Left colon (tissue), 2 donors: Measurements from ENCODE around the gene COTL1. TPM values are rescaled to one million over a fixed set of nuclear protein-coding genes. Genes with fewer than 3 reads are reported as not detected.
"Not testable (repeated sequence)": the region's sequence is repeated elsewhere in the genome, so short reads cannot be mapped to it uniquely, and the experiment has no call there.

Experiments used
- ATAC-seq: fragments of 200-7000 bp; cut with Tn5 transposase; one replicate; pipeline ENCODE4 v1.9.1; 2020; ENCODE audit warnings: mild to moderate bottlenecking, moderate library complexity
- DNase-seq, 2 donors: peaks; one replicate each; pipeline ENCODE4 v3.0.0-alpha.2; 2020
- intact Hi-C, 2 donors: fragments of 100-400 bp; cut with DNase I in 1 of 2; cut with micrococcal nuclease in 1 of 2; formaldehyde crosslinking; loops; one replicate each; pipeline versions ENCODE4 v1.11.2 to v1.14.0; 2022; cut with DNase I, micrococcal nuclease
- total RNA-seq, 2 donors: library from RNA; stranded (reverse); fragmentation: NEBNext Ultra II Directional; extraction: Animal tissue kit (Norgen Biotek cat#: 25700); gene quantifications; one replicate each; pipeline ENCODE4 v1.2.1, GENCODE V29; 2021
- donor health status: DM: no; HTN: no; CAD: no.
- donor health status: DM: yes; HTN: yes; CAD: no.

COTL1 gene
- total RNA-seq, 2 donors from 2014 or later = 51.8 to 71.0 TPM

DNA sequence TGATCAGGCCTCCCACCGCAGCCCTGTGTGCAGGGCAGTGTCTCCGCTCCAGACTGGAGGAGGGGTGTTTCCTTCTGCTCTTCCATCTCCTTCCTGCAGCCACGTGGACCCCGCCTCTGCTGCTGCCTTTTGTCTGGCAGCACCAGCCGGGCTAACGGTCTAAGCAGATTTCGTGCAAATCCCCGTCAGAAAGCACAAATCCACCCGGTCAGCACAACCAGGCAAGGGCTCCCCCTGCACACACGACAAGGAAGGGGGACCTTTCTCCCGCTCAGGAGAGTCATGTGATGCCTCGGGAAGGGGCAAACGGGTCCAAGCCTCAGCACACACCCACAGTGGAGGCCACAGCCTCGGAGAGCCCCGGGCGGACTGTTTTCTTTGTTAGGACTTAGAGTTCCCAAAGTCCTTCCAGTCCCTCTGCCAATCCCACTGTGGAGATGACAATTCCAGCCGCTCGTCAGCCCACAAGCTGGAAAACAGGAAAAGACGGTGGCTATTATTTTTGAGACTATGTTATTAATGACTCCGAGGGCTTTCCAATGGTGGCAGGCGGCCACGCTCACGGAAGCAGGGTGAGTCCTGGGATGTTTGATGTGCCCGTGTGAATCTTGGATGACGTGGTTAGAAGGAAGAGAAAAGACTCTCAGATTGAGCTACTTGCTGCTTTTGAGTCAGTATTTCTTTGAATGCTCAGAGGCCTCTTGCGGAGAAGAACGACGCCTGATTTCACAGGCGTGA lies 90.9 kb downstream of the COTL1 start:
- intact Hi-C loops = no loop called here
- ATAC-seq (no peak), DNase-seq (no peak)

DNA sequence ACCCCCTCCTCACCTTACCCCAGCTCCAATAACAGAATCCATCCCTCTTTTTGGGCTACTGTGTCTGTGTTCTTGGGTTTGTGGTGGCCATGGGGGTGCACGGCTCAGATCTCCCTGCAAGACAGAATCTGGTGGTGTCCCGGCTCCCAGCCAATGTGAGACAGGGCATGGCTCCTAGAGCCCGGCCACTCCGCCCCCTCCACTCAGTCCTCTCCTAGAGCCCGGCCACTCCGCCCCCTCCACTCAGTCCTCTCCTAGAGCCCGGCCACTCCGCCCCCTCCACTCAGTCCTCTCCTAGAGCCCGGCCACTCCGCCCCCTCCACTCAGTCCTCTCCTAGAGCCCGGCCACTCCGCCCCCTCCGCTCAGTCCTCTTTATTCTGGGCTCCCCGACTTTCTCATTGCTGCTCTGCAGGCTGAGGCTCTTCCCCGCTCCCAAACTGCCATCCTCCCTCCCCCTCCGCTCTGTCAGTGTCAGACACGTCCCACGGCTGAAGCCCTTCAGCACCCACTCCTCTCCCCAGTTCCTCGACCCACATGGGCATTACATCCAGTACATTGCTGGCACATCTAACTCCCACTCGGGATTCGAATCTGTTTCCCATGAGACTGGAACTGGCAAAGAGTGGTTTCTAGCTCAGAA lies 92.8 kb downstream of the COTL1 start:
- intact Hi-C loops = not testable (repeated sequence)

DNA sequence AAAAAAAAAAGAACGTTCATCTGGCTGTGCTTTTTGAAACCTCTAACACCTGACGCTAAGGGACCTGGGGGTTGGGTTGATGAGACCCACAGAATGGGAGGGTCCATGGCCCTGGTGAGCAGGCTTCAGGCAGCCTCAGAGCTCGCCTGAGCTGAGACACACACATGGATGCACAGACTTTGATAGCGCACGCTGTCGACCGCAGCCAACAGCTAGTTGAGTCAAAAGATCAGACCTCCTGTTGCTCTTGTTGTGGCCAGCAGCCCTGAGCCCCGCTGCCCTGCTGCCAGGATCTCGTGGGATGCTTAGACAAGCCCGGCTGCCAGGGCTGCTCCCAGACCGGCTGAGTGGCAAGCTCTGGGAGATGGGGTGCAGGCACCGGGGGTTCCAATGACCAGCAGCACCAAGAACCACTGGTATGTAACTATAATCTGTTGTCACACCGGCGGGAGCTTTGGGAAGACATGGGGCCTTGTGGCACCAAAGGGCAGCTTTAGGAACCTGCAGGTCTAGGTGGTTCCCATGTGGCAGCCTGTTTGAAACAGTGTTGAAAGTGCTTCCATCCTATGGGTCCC lies 93.4 kb downstream of the COTL1 start:
- DNase-seq (no peak), ATAC-seq (no peak)
- intact Hi-C loops = no loop called here

More for the DNA sequence above, 92.8 kb downstream of the COTL1 start:
- ATAC-seq, DNase-seq: not testable (repeated sequence)

DNA sequence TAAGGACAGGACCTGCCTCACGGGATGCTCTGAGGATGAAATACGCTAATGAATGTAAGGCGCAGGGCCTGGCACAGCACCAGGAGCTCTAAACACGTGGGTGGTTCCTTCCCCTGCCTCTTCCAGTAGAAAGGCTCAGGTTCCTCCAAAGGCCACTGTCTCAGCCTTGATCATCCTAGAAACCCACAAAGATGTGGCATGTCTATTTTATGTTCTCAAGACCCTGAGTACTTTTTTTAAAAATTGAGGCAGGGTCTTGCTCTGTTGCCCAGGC lies 96.4 kb downstream of the COTL1 start:
- no peak for DNase-seq
- intact Hi-C loops = no loop called here
- ATAC-seq = no peak

- ATAC-seq = peak; percentile 54
- intact Hi-C loops = no loop called here
These were observed 97.0 kb downstream of the COTL1 start for GRCh38 chr16:84520725-84521496.

DNA sequence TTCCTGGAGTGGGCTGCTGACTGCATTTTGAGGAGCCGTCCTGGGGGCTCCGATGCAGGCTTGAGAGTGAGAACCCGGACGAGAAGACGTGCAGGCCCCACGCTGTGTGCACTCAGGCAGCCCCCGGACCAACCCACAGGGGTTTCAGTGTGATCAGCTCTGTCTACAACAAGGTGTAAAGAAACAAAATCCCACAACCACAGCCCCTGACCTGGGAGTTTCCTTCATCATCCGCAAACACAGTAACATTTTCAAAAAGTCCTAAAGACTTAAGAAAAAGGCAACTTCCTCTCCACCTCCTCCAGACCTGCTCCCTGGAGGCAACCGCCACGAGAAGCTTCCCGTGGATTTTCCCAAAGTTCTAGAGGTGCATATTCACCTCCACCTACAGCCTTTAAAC lies 98.0 kb downstream of the COTL1 start:
- no peak for ATAC-seq
- DNase-seq = no peak
- intact Hi-C loops = no loop called here

More at GRCh38 chr16:84520725-84521496, 97.0 kb downstream of the COTL1 start:
- no peak for DNase-seq

DNA sequence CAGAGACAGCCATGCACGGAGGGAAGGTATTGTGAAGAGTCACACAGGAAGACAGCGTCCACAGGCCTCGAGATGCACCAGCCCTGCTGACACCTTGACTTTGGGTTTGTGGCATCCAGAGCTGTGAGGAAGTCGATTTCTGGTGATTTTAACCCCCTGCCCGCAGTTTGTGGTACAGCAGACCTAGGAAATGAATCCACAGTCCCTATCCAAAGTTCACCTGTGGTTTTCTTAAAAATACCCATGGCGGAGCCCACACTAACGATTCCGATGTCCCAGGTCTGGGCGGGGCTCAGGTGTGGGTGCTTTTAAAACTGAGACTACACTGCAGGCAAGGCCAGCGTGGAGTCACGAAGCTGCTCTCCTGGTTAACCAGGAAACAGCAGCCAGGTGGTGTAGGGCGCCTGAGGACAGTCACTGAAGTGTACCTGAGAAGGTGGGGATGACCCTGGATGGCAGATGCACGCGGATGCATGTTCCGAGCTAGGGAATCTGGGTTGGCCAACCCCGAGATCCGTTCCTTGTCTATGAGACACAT lies 99.0 kb downstream of the COTL1 start:
- intact Hi-C loops = no loop called here
- peak; percentile 64 to 75 for DNase-seq

GRCh38 chr16:84518220-84518619 lies 99.7 kb downstream of the COTL1 start:
- DNase-seq, ATAC-seq, intact Hi-C loops: not testable (repeated sequence)

More for the DNA sequence above, 99.0 kb downstream of the COTL1 start:
- peak; percentile 85 for ATAC-seq

DNA sequence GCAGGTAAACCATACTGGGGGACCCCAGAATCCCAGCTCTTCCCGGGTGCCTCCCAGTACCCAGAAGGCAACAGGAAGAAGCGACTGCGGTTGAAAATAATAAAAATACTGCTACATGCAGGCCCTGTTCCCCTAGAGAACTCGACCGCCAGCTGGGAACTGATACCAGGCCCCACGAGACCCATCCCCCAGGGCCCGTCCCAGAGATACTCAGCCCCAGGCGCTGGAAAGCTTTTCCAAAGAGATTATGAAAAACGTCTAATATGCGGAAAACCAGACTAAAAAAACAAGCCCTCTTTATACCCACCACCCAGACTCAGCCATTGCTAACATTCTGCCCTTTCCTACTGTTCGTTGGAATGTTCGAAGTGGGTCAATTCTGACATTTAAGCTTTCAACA lies 100.5 kb downstream of the COTL1 start:
- no peak for DNase-seq
- intact Hi-C loops = no loop called here
- ATAC-seq = no peak

Other genes with a start within 250 kb of the COTL1 start
- gene ATP2C2, start 249.5 kb downstream of the COTL1 start, total RNA-seq = 100 to 1,000 TPM; 188 to 253 TPM
- gene MEAK7, start 113.4 kb downstream of the COTL1 start, total RNA-seq = 10 to 100 TPM; 21.1 to 22.2 TPM
- gene KLHL36, start 30.4 kb upstream of the COTL1 start, total RNA-seq = 10 to 100 TPM; 45.1 to 61.8 TPM
- gene USP10, start 81.9 kb upstream of the COTL1 start, total RNA-seq = 10 to 100 TPM; 65.3 to 77.3 TPM
- gene CRISPLD2, start 201.9 kb upstream of the COTL1 start, total RNA-seq = 10 to 100 TPM; 27.2 to 31.6 TPM